Measurements from ENCODE around the gene SMPD3.

The SMPD3 gene

GRCh38 chr16:68388124-68388523 is 60.2 kb downstream of the SMPD3 start:
- no peak overlapping the region for H3K4me3 ChIP-seq (replicated peaks; ENCODE audit: low read depth, low read length)
- no peaks in the 10 kb centered on the region for H3K27me3 ChIP-seq (replicated peaks; ENCODE audit: control insufficient read depth, insufficient read depth, low read length)
- DNase-seq (ENCODE audit: extremely low read depth, insufficient read length): no peak
- no peak for TF ChIP-seq CTCF (IDR thresholded peaks at IDR 0.05; ENCODE audit: insufficient read depth, low read length, poor library complexity, severe bottlenecking)
- H3K36me3 ChIP-seq (ENCODE audit: control insufficient read depth, insufficient read depth, low read length): no peaks in the 10 kb centered on the region

DNA sequence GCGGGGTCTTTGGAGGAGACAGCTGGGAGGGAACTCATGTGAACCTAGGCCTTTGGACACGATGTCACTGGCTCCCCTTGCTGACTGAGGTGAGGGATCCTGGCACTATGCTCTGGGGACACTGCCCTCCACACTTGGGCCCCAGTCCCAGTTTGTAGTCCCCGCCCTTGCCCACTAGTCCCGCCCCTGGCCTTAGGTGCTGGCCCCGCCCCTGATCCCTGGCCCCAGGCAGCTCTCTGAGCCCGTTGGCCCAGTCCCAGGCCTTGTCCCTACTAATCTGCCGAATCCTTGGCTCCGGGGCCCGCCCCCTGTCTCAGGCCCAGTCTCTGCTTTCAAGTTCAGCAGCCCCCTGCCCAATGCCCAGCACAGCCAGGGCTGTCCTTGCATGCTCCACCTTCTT is 61.0 kb downstream of the SMPD3 start:
- no peak for TF ChIP-seq CTCF (IDR thresholded peaks at IDR 0.05; ENCODE audit: insufficient read depth, low read length, poor library complexity, severe bottlenecking)
- no peak for DNase-seq (ENCODE audit: extremely low read depth, insufficient read length)
- Histone ChIP-seq H3K36me3 (ENCODE audit: control insufficient read depth, insufficient read depth, low read length) (no peaks in the 10 kb centered on the region), H3K27me3 (replicated peaks; ENCODE audit: control insufficient read depth, insufficient read depth, low read length) (no peaks in the 10 kb centered on the region), H3K4me3 (replicated peaks; ENCODE audit: low read depth, low read length) (no peak overlapping the region)

GRCh38 chr16:68386628-68387027 is 61.7 kb downstream of the SMPD3 start:
- H3K4me3 ChIP-seq (replicated peaks; ENCODE audit: low read depth, low read length): no peak overlapping the region
- no peaks in the 10 kb centered on the region for H3K27me3 ChIP-seq (replicated peaks; ENCODE audit: control insufficient read depth, insufficient read depth, low read length)
- DNase-seq (ENCODE audit: extremely low read depth, insufficient read length): no peak
- TF ChIP-seq CTCF (IDR thresholded peaks at IDR 0.05; ENCODE audit: insufficient read depth, low read length, poor library complexity, severe bottlenecking): no peak
- H3K36me3 ChIP-seq (ENCODE audit: control insufficient read depth, insufficient read depth, low read length): no peaks in the 10 kb centered on the region

DNA sequence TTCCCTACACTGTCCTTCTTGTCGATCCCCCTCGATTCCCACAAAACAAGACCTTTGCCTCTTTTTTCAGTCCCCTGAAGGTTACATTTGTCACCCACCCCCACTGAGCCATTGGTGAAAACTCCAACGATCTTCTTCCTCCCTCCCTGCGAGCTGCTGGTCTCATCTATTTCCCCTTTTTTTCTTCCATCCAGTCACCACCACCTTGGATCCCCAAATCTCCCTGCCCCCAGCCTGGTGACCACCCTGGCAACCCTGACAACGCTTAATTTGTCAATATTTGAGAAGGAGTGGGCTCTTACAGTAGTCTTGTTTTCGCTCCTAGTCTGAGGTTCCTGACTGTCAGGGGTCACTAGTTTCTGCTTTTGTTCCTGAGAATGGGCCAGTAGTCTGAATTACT is 62.9 kb downstream of the SMPD3 start:
- Histone ChIP-seq H3K36me3 (ENCODE audit: control insufficient read depth, insufficient read depth, low read length) (no peaks in the 10 kb centered on the region), H3K4me3 (replicated peaks; ENCODE audit: low read depth, low read length) (no peak overlapping the region), H3K27me3 (replicated peaks; ENCODE audit: control insufficient read depth, insufficient read depth, low read length) (no peaks in the 10 kb centered on the region)
- no peak for DNase-seq (ENCODE audit: extremely low read depth, insufficient read length)
- TF ChIP-seq CTCF (IDR thresholded peaks at IDR 0.05; ENCODE audit: insufficient read depth, low read length, poor library complexity, severe bottlenecking): no peak

DNA sequence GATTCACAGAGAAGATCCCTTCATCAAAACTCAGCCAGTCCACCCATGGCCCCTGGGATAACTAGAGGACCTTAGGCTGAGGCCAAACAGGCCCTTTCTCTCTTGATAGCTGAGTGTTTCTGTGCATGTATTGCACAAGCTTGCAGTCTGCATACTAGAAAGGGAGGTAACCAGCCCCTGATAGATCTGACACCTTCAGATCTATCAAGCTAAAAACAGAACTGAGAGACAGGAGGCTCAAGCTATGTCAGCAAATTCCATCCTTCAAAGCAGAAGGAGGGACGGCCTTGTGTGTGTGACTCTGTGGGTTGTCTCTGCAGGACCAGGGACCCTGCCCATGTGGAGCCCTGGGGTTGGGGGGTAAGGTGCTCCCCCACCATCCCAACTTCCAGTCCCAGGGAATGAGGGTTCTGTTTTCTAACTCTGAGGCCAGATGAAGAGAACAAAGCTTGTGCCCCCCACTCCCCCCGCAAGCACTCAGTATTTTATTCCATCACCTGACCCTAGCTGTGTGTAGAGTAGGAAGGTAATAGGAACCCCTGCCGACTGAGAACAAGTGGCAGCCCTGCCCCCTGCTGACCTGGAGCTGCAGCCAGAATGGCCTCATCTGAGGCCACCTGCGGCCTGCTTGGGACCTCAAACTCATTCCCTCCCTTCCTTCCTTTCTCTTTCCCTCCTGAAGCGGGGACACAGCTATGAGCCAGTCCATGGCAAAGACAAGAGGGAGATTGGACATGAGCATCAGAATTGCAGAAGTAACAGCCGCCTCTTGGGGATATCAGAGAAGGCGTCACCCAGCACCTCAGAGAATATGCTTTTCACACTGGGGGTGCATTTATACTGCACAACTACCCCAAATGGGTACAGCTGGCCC is 63.8 kb downstream of the SMPD3 start:
- Histone ChIP-seq H3K27me3 (replicated peaks; ENCODE audit: control insufficient read depth, insufficient read depth, low read length) (no peaks in the 10 kb centered on the region), H3K36me3 (ENCODE audit: control insufficient read depth, insufficient read depth, low read length) (no peaks in the 10 kb centered on the region), H3K4me3 (replicated peaks; ENCODE audit: low read depth, low read length) (no peak overlapping the region)
- TF ChIP-seq CTCF (IDR thresholded peaks at IDR 0.05; ENCODE audit: insufficient read depth, low read length, poor library complexity, severe bottlenecking): no peak
- no peak for DNase-seq (ENCODE audit: extremely low read depth, insufficient read length)

Measured in GM06990 (cell line).